Measurements from ENCODE around the gene SYPL2. TPM values are rescaled to one million over a fixed set of nuclear protein-coding genes. Genes with fewer than 3 reads are reported as not detected.

The SYPL2 gene
- total and polyA plus RNA-seq, 4 donors, result 0.14 to 4.7 (median 3.7) TPM

DNA sequence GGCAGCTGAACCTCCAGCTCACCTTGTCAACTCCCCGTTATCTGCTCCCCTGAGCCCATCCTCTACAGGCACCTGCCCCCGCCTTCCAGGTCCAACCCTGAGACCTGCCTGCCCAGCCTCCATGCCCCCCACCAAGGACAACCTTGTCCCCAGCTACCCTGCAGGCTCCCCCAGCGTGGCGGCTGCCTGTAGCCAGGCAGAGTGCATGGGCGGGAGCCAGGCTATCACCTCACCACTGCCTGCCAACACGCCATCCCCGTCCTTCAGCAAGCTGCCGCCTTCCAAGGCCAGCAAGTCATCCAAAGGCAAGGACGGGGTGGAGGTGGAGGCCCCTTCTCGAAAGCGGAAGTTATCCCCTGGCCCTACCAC lies 24.6 kb downstream of the SYPL2 start:
- no peak for DNase-seq (ENCODE audit: low spot score)
- Histone ChIP-seq H3K9ac (ENCODE audit: low read depth in 1 of 2, low read length in 2 of 2) (no peak overlapping the region), H3K27ac (ENCODE audit: low read depth in 1 of 2, low read length in 2 of 2) (no peak overlapping the region), H3K4me3 (ENCODE audit: low read depth in 1 of 3, low read length in 3 of 3) (no peak overlapping the region), H3K27me3 (ENCODE audit: control insufficient read depth in 4 of 4, insufficient read depth in 4 of 4, low read length in 3 of 4) (no peaks in the 10 kb centered on the region), H3K4me1 (ENCODE audit: control insufficient read depth in 4 of 4, insufficient read depth in 4 of 4, low read length in 3 of 4) (peaks cover 0 to 12% (median 8%) of the 10 kb centered on the region in 4 donors), H3K9me3 (ENCODE audit: control insufficient read depth in 4 of 4, low read length in 3 of 4) (no peaks in the 10 kb centered on the region), H3K36me3 (ENCODE audit: control insufficient read depth in 4 of 4, insufficient read depth in 3 of 4, low read depth in 1 of 4, low read length in 3 of 4) (peaks cover 0 to 14% (median 0%) of the 10 kb centered on the region in 4 donors)
- 88% methylated on average over 11 of the region's 11 CpGs for WGBS
- TF ChIP-seq ZBTB33 (IDR thresholded peaks at IDR 0.05), result no peak
- TF ChIP-seq HNF4A (conservative IDR thresholded peaks at IDR 0.05), result no peak
- no peak for TF ChIP-seq HNF4G (IDR thresholded peaks at IDR 0.05)
- no peak for TF ChIP-seq SP1 (IDR thresholded peaks at IDR 0.05)
- TF ChIP-seq, protein P1, sequence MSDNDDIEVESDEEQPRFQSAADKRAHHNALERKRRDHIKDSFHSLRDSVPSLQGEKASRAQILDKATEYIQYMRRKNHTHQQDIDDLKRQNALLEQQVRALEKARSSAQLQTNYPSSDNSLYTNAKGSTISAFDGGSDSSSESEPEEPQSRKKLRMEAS (IDR thresholded peaks at IDR 0.05), result no peak
- TF ChIP-seq FOXA2 (IDR thresholded peaks at IDR 0.05), result no peak
- no peak for TF ChIP-seq YY1 (IDR thresholded peaks at IDR 0.05)

GRCh38 chr1:109491372-109491771 lies 25.0 kb downstream of the SYPL2 start:
- WGBS, result 97% methylated on average over 8 of the region's 8 CpGs
- no peaks in the 10 kb centered on the region for H3K27me3 ChIP-seq (ENCODE audit: control insufficient read depth in 4 of 4, insufficient read depth in 4 of 4, low read length in 3 of 4)
- no peak overlapping the region for H3K27ac ChIP-seq (ENCODE audit: low read depth in 1 of 2, low read length in 2 of 2)
- H3K4me3 ChIP-seq (ENCODE audit: low read depth in 1 of 3, low read length in 3 of 3), result no peak overlapping the region
- no peak for DNase-seq (ENCODE audit: low spot score)
- peaks cover 0 to 12% (median 8%) of the 10 kb centered on the region in 4 donors for H3K4me1 ChIP-seq (ENCODE audit: control insufficient read depth in 4 of 4, insufficient read depth in 4 of 4, low read length in 3 of 4)
- H3K9me3 ChIP-seq (ENCODE audit: control insufficient read depth in 4 of 4, low read length in 3 of 4), result no peaks in the 10 kb centered on the region
- H3K9ac ChIP-seq (ENCODE audit: low read depth in 1 of 2, low read length in 2 of 2), result no peak overlapping the region
- TF ChIP-seq HNF4G (IDR thresholded peaks at IDR 0.05), result no peak
- no peak for TF ChIP-seq GABPA (IDR thresholded peaks at IDR 0.05 in 1 of 2, conservative IDR thresholded peaks at IDR 0.05 in 1 of 2)
- TF ChIP-seq HNF4A (conservative IDR thresholded peaks at IDR 0.05), result no peak
- TF ChIP-seq, protein P2, sequence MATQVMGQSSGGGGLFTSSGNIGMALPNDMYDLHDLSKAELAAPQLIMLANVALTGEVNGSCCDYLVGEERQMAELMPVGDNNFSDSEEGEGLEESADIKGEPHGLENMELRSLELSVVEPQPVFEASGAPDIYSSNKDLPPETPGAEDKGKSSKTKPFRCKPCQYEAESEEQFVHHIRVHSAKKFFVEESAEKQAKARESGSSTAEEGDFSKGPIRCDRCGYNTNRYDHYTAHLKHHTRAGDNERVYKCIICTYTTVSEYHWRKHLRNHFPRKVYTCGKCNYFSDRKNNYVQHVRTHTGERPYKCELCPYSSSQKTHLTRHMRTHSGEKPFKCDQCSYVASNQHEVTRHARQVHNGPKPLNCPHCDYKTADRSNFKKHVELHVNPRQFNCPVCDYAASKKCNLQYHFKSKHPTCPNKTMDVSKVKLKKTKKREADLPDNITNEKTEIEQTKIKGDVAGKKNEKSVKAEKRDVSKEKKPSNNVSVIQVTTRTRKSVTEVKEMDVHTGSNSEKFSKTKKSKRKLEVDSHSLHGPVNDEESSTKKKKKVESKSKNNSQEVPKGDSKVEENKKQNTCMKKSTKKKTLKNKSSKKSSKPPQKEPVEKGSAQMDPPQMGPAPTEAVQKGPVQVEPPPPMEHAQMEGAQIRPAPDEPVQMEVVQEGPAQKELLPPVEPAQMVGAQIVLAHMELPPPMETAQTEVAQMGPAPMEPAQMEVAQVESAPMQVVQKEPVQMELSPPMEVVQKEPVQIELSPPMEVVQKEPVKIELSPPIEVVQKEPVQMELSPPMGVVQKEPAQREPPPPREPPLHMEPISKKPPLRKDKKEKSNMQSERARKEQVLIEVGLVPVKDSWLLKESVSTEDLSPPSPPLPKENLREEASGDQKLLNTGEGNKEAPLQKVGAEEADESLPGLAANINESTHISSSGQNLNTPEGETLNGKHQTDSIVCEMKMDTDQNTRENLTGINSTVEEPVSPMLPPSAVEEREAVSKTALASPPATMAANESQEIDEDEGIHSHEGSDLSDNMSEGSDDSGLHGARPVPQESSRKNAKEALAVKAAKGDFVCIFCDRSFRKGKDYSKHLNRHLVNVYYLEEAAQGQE (IDR thresholded peaks at IDR 0.05), result no peak
- no peak for TF ChIP-seq JUND (IDR thresholded peaks at IDR 0.05)
- no peak for TF ChIP-seq FOXA2 (IDR thresholded peaks at IDR 0.05)
- TF ChIP-seq RAD21 (IDR thresholded peaks at IDR 0.05), result no peak
- TF ChIP-seq, protein P3, sequence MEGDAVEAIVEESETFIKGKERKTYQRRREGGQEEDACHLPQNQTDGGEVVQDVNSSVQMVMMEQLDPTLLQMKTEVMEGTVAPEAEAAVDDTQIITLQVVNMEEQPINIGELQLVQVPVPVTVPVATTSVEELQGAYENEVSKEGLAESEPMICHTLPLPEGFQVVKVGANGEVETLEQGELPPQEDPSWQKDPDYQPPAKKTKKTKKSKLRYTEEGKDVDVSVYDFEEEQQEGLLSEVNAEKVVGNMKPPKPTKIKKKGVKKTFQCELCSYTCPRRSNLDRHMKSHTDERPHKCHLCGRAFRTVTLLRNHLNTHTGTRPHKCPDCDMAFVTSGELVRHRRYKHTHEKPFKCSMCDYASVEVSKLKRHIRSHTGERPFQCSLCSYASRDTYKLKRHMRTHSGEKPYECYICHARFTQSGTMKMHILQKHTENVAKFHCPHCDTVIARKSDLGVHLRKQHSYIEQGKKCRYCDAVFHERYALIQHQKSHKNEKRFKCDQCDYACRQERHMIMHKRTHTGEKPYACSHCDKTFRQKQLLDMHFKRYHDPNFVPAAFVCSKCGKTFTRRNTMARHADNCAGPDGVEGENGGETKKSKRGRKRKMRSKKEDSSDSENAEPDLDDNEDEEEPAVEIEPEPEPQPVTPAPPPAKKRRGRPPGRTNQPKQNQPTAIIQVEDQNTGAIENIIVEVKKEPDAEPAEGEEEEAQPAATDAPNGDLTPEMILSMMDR (IDR thresholded peaks at IDR 0.05; ENCODE audit: low read depth, low read length, missing input control), result no peak
- no peak for TF ChIP-seq YY1 (IDR thresholded peaks at IDR 0.05)
- no peak for TF ChIP-seq TAF1 (conservative IDR thresholded peaks at IDR 0.05)
- TF ChIP-seq, protein P4, sequence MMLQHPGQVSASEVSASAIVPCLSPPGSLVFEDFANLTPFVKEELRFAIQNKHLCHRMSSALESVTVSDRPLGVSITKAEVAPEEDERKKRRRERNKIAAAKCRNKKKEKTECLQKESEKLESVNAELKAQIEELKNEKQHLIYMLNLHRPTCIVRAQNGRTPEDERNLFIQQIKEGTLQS (IDR thresholded peaks at IDR 0.05), result no peak
- no peak for TF ChIP-seq ZBTB33 (IDR thresholded peaks at IDR 0.05)
- no peak for TF ChIP-seq FOXA1 (IDR thresholded peaks at IDR 0.05)
- no peak for TF ChIP-seq NR2F2 (IDR thresholded peaks at IDR 0.05)
- TF ChIP-seq SP1 (IDR thresholded peaks at IDR 0.05), result no peak
- TF ChIP-seq RXRA (IDR thresholded peaks at IDR 0.05), result no peak
- TF ChIP-seq EGR1 (IDR thresholded peaks at IDR 0.05; ENCODE audit: low read depth in 2 of 2), result no peak
- peaks cover 0 to 18% (median 2%) of the 10 kb centered on the region in 4 donors for H3K36me3 ChIP-seq (ENCODE audit: control insufficient read depth in 4 of 4, insufficient read depth in 3 of 4, low read depth in 1 of 4, low read length in 3 of 4)
